ENCODE data around the gene PROM1. TPM values are rescaled to one million over a fixed set of nuclear protein-coding genes. Genes with fewer than 3 reads are reported as not detected.
A peak's percentile ranks its signal among the peaks of the same experiment; 100 is the strongest.

PROM1 gene
- total RNA-seq, 1 experiment from 2014 or later = 65.1 TPM

GRCh38 chr4:16111533-16111932, 27.7 kb upstream of the PROM1 start:
- Mint-ChIP-seq H3K27ac (no peak overlapping the region), H3K9me3 (no peaks in the 10 kb centered on the region), H3K4me1 (no peaks in the 10 kb centered on the region), H3K4me3 (no peak overlapping the region), H3K36me3 (no peaks in the 10 kb centered on the region), H3K27me3 (ENCODE audit: low read depth) (peaks cover 11% of the 10 kb centered on the region; the same call in 1 of the 2 replicates)
- DNase-seq (ENCODE audit: low spot score) (no peak), ATAC-seq (no peak)
- CTCF ChIA-PET = no interaction called here
- no peak for TF ChIP-seq AFF4 (CRISPR knock-in tag; IDR thresholded peaks at IDR 0.05; ENCODE audit: borderline replicate concordance)
- no peak for TF ChIP-seq MXD4 (CRISPR knock-in tag; IDR thresholded peaks at IDR 0.05; ENCODE audit: borderline replicate concordance)
- no peak for TF ChIP-seq TEAD4 (CRISPR knock-in tag; IDR thresholded peaks at IDR 0.05)
- 0 out of 2 replicates have a peak, but pooled peaks have one; percentile 26 for TF ChIP-seq GABPB1 (CRISPR knock-in tag; IDR thresholded peaks at IDR 0.05)
- no peak for TF ChIP-seq ZNF425 (CRISPR knock-in tag; conservative IDR thresholded peaks at IDR 0.05)
- TF ChIP-seq MYBL2 (CRISPR knock-in tag; IDR thresholded peaks at IDR 0.05) = no peak
- POLR2A ChIA-PET = no interaction called here

GRCh38 chr4:16110661-16111290, 27.0 kb upstream of the PROM1 start:
- POLR2A ChIA-PET = no interaction called here
- Mint-ChIP-seq H3K9me3 (no peaks in the 10 kb centered on the region), H3K27me3 (ENCODE audit: low read depth) (peaks cover 11% of the 10 kb centered on the region; the same call in 1 of the 2 replicates), H3K4me3 (no peak overlapping the region), H3K27ac (no peak overlapping the region), H3K4me1 (no peaks in the 10 kb centered on the region), H3K36me3 (no peaks in the 10 kb centered on the region)
- TF ChIP-seq ZBTB21 (CRISPR knock-in tag; IDR thresholded peaks at IDR 0.05; ENCODE audit: borderline replicate concordance) = no peak
- no peak for TF ChIP-seq ATF1 (CRISPR knock-in tag; IDR thresholded peaks at IDR 0.05)
- no peak for TF ChIP-seq NR1H2 (CRISPR knock-in tag; IDR thresholded peaks at IDR 0.05)
- TF ChIP-seq AFF4 (CRISPR knock-in tag; IDR thresholded peaks at IDR 0.05; ENCODE audit: borderline replicate concordance) = no peak
- no peak for TF ChIP-seq SMAD3 (CRISPR knock-in tag; IDR thresholded peaks at IDR 0.05; ENCODE audit: borderline replicate concordance)
- no peak for TF ChIP-seq ZNF671 (CRISPR knock-in tag; IDR thresholded peaks at IDR 0.05)
- no peak for TF ChIP-seq KAT7 (CRISPR knock-in tag; IDR thresholded peaks at IDR 0.05; ENCODE audit: borderline replicate concordance)
- no peak for TF ChIP-seq ZNF263 (CRISPR knock-in tag; IDR thresholded peaks at IDR 0.05; ENCODE audit: low read depth)
- no peak for TF ChIP-seq ZNF396 (CRISPR knock-in tag; IDR thresholded peaks at IDR 0.05; ENCODE audit: borderline replicate concordance)
- TF ChIP-seq NFYB (CRISPR knock-in tag; conservative IDR thresholded peaks at IDR 0.05; ENCODE audit: low read depth) = no peak
- TF ChIP-seq ZNF232 (CRISPR knock-in tag; IDR thresholded peaks at IDR 0.05) = no peak
- DNase-seq (ENCODE audit: low spot score) (no peak), ATAC-seq (no peak)
- CTCF ChIA-PET = no interaction called here
